Measurements from ENCODE around the gene TMEM236.

The TMEM236 gene

GRCh38 chr10:17768957-17769356 lies 17.0 kb downstream of the TMEM236 start:
- TF ChIP-seq, protein P1, sequence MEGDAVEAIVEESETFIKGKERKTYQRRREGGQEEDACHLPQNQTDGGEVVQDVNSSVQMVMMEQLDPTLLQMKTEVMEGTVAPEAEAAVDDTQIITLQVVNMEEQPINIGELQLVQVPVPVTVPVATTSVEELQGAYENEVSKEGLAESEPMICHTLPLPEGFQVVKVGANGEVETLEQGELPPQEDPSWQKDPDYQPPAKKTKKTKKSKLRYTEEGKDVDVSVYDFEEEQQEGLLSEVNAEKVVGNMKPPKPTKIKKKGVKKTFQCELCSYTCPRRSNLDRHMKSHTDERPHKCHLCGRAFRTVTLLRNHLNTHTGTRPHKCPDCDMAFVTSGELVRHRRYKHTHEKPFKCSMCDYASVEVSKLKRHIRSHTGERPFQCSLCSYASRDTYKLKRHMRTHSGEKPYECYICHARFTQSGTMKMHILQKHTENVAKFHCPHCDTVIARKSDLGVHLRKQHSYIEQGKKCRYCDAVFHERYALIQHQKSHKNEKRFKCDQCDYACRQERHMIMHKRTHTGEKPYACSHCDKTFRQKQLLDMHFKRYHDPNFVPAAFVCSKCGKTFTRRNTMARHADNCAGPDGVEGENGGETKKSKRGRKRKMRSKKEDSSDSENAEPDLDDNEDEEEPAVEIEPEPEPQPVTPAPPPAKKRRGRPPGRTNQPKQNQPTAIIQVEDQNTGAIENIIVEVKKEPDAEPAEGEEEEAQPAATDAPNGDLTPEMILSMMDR (IDR thresholded peaks at IDR 0.05; ENCODE audit: insufficient read depth, low read length, poor library complexity, severe bottlenecking), result no peak
- TF ChIP-seq EZH2phosphoT487 (conservative IDR thresholded peaks at IDR 0.05; ENCODE audit: low read length), result no peak
- no peak overlapping the region for H3K9ac ChIP-seq (ENCODE audit: low read length)
- H3K4me2 ChIP-seq (ENCODE audit: low read depth, low read length, poor library complexity, severe bottlenecking), result no peak overlapping the region
- H3F3A ChIP-seq (ENCODE audit: insufficient read depth), result no peaks in the 10 kb centered on the region
- no peak overlapping the region for H2AFZ ChIP-seq (ENCODE audit: low read depth, low read length, severe bottlenecking)
- H3K9me2 ChIP-seq (replicated peaks; ENCODE audit: insufficient read depth, low read length), result no peaks in the 10 kb centered on the region
- H3K79me2 ChIP-seq (ENCODE audit: insufficient read depth, low read length), result no peaks in the 10 kb centered on the region
- H3K27ac ChIP-seq (ENCODE audit: low read depth, low read length), result no peak overlapping the region
- no peaks in the 10 kb centered on the region for H3K27me3 ChIP-seq (ENCODE audit: low read length)
- no peak overlapping the region for H3K4me3 ChIP-seq (ENCODE audit: insufficient read depth, low read length, poor library complexity, severe bottlenecking)
- no peaks in the 10 kb centered on the region for H3K9me3 ChIP-seq (ENCODE audit: insufficient read depth, low read length)
- no peaks in the 10 kb centered on the region for H4K20me1 ChIP-seq (ENCODE audit: low read depth, low read length)
- H3K36me3 ChIP-seq (ENCODE audit: low read length), result no peaks in the 10 kb centered on the region

GRCh38 chr10:17771017-17771416 lies 19.0 kb downstream of the TMEM236 start:
- Histone ChIP-seq H3K9me2 (replicated peaks; ENCODE audit: insufficient read depth, low read length) (no peaks in the 10 kb centered on the region), H3K36me3 (ENCODE audit: low read length) (no peaks in the 10 kb centered on the region), H4K20me1 (ENCODE audit: low read depth, low read length) (no peaks in the 10 kb centered on the region), H3K4me2 (ENCODE audit: low read depth, low read length, poor library complexity, severe bottlenecking) (no peak overlapping the region), H3K9me3 (ENCODE audit: insufficient read depth, low read length) (no peaks in the 10 kb centered on the region), H3K9ac (ENCODE audit: low read length) (no peak overlapping the region), H3K4me3 (ENCODE audit: insufficient read depth, low read length, poor library complexity, severe bottlenecking) (no peak overlapping the region), H3K79me2 (ENCODE audit: insufficient read depth, low read length) (no peaks in the 10 kb centered on the region), H3K27ac (ENCODE audit: low read depth, low read length) (no peak overlapping the region), H3K27me3 (ENCODE audit: low read length) (no peaks in the 10 kb centered on the region), H2AFZ (ENCODE audit: low read depth, low read length, severe bottlenecking) (no peak overlapping the region), H3F3A (ENCODE audit: insufficient read depth) (no peaks in the 10 kb centered on the region)
- TF ChIP-seq EZH2phosphoT487 (conservative IDR thresholded peaks at IDR 0.05; ENCODE audit: low read length), result no peak
- TF ChIP-seq, protein P1 (IDR thresholded peaks at IDR 0.05; ENCODE audit: insufficient read depth, low read length, poor library complexity, severe bottlenecking), result no peak

DNA sequence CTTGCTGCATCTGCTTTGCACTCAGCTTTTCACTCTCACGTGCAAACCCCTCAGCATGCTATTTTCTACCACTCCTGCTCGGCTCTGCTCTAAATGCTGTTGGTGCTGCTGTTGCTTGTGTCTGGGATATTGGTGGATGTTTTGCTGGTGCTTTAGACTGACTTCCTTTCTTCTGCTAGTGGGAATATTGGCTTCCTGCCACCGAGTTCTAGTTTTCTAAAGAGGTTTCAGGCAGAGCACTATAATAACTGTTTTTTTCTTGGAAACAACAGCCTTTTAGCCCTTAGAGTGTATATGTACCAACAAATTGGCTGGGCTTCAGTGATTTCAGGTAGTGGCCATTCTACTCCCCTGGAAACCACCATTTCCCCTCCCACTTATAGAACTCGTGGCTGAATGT lies 27.8 kb downstream of the TMEM236 start:
- Histone ChIP-seq H3K36me3 (ENCODE audit: low read length) (no peaks in the 10 kb centered on the region), H3K27ac (ENCODE audit: low read depth, low read length) (no peak overlapping the region), H3F3A (ENCODE audit: insufficient read depth) (no peaks in the 10 kb centered on the region), H3K79me2 (ENCODE audit: insufficient read depth, low read length) (no peaks in the 10 kb centered on the region), H3K4me2 (ENCODE audit: low read depth, low read length, poor library complexity, severe bottlenecking) (no peak overlapping the region), H3K9ac (ENCODE audit: low read length) (no peak overlapping the region), H2AFZ (ENCODE audit: low read depth, low read length, severe bottlenecking) (no peak overlapping the region), H3K9me3 (ENCODE audit: insufficient read depth, low read length) (no peaks in the 10 kb centered on the region), H4K20me1 (ENCODE audit: low read depth, low read length) (no peaks in the 10 kb centered on the region), H3K4me3 (ENCODE audit: insufficient read depth, low read length, poor library complexity, severe bottlenecking) (no peak overlapping the region), H3K27me3 (ENCODE audit: low read length) (no peaks in the 10 kb centered on the region), H3K9me2 (replicated peaks; ENCODE audit: insufficient read depth, low read length) (no peaks in the 10 kb centered on the region)
- TF ChIP-seq, protein P1 (IDR thresholded peaks at IDR 0.05; ENCODE audit: insufficient read depth, low read length, poor library complexity, severe bottlenecking), result no peak
- no peak for TF ChIP-seq EZH2phosphoT487 (conservative IDR thresholded peaks at IDR 0.05; ENCODE audit: low read length)
